T-cell (primary cell): ENCODE data around the gene PIN1. TPM values are rescaled to one million over a fixed set of nuclear protein-coding genes. Genes with fewer than 3 reads are reported as not detected.

Experiments
- ATAC-seq, 4 experiments: fragments of 200-7000 bp in 3 of 4; fragments of 150-1000 bp in 1 of 4; cut with Tn5 transposase; replicated peaks in 1 of 4; 1 replicate in 3 of 4; 2 replicates in 1 of 4; pipeline ENCODE4 v1.10.0; 2021; ENCODE audit warnings: moderate library complexity in 3 of 4, mild to moderate bottlenecking in 2 of 4, moderate number of reproducible peaks in 1 of 4
- CTCF ChIA-PET, 2 donors: fragments of 300-600 bp; sonication (Branson Sonifier 250); formaldehyde crosslinking; loops; one replicate each; lab custom pipeline; 2022; ENCODE audit warnings: antibody characterized with exemption in 2 of 2; lab: Charles Lee
- POLR2A ChIA-PET, 2 donors: fragments of 300-600 bp; sonication (Branson Sonifier 250); formaldehyde crosslinking; loops; one replicate each; lab custom pipeline; 2022; ENCODE audit warnings: antibody characterized with exemption in 2 of 2; lab: Charles Lee
- DNase-seq, 35 experiments: peaks; one replicate each; pipeline versions ENCODE4 v3.0.0 to v3.0.0-alpha.2; 2013 to 2023
- H3K27ac ChIP-seq: one replicate; pipeline ENCODE4 v1.5.1; 2013; ENCODE audit warnings: low read length
- H3K27me3 ChIP-seq, 2 experiments: replicated peaks in 1 of 2; 1 replicate in 1 of 2; 2 replicates in 1 of 2; pipeline versions ENCODE4 v1.6.1 to v1.7.0; 2013; ENCODE audit warnings: low read length in 1 of 2, mixed read lengths in 1 of 2; ENCODE audit not compliant: control insufficient read depth in 2 of 2, insufficient read depth in 2 of 2; ENCODE audit errors: extremely low read depth in 1 of 2
- H3K36me3 ChIP-seq, 2 donors: 1 replicate in 1 of 2; 2 replicates in 1 of 2; pipeline versions ENCODE4 v1.6.1 to v1.7.0; 2013; ENCODE audit warnings: low read length in 1 of 2; ENCODE audit not compliant: control insufficient read depth in 2 of 2, insufficient read depth in 1 of 2; ENCODE audit errors: extremely low read depth in 1 of 2
- H3K4me1 ChIP-seq, 2 experiments: 1 replicate in 1 of 2; 2 replicates in 1 of 2; pipeline versions ENCODE4 v1.6.1 to v1.7.0; 2013; ENCODE audit warnings: low read length in 2 of 2, mixed read lengths in 1 of 2; ENCODE audit not compliant: insufficient read depth in 2 of 2, control insufficient read depth in 1 of 2; ENCODE audit errors: extremely low read depth in 1 of 2
- H3K4me3 ChIP-seq, 2 donors: 1 replicate in 1 of 2; 2 replicates in 1 of 2; pipeline versions ENCODE4 v1.5.1 to v1.7.0; 2013; ENCODE audit warnings: mild to moderate bottlenecking in 2 of 2, low read length in 1 of 2, moderate library complexity in 1 of 2; ENCODE audit not compliant: control insufficient read depth in 1 of 2; ENCODE audit errors: extremely low read depth in 1 of 2
- H3K9me3 ChIP-seq: 2 replicates; pipeline ENCODE4 v1.7.0; 2013
- H3K27ac Mint-ChIP-seq, 2 donors: one replicate each; pipeline ENCODE4 v1.8.0; 2020 to 2021; ENCODE audit warnings: mild to moderate bottlenecking in 2 of 2, mixed read lengths in 2 of 2
- H3K27me3 Mint-ChIP-seq, 2 donors: one replicate each; pipeline ENCODE4 v1.8.0; 2021 to 2022; ENCODE audit warnings: mixed read lengths in 2 of 2
- H3K36me3 Mint-ChIP-seq: one replicate; pipeline ENCODE4 v1.8.0; 2021; ENCODE audit warnings: mixed read lengths
- H3K4me1 Mint-ChIP-seq, 3 donors: one replicate each; pipeline ENCODE4 v1.8.0; 2020 to 2022; ENCODE audit warnings: mixed read lengths in 3 of 3, mild to moderate bottlenecking in 1 of 3
- H3K4me3 Mint-ChIP-seq, 3 donors: one replicate each; pipeline ENCODE4 v1.8.0; 2020 to 2022; ENCODE audit warnings: mild to moderate bottlenecking in 3 of 3, mixed read lengths in 3 of 3, moderate library complexity in 3 of 3
- H3K9me3 Mint-ChIP-seq, 3 donors: one replicate each; pipeline ENCODE4 v1.8.0; 2020 to 2022; ENCODE audit warnings: mixed read lengths in 3 of 3
- WGBS: methylation state at CpG from one replicate; pipeline ENCODE4 v1.1.5; 2013; ENCODE audit warnings: missing lambda C conversion rate; ENCODE audit not compliant: insufficient coverage; 5-methylcytosine and 5-hydroxymethylcytosine counted together
- total RNA-seq, 35 experiments: library from RNA in 6 of 35; stranded (reverse) in 6 of 35; fragments of 120-200 nt in 1 of 35; gene quantifications; one replicate each; pipeline versions ENCODE4 v1.2.1 to v1.2.4 and lab custom pipeline; 2013 to 2026

PIN1 gene
- total RNA-seq, 5 donors from 2014 or later (not counting 1 experiment from before 2014, with no cell fraction given), result 49.4 to 92.6 (median 79.4) TPM

DNA sequence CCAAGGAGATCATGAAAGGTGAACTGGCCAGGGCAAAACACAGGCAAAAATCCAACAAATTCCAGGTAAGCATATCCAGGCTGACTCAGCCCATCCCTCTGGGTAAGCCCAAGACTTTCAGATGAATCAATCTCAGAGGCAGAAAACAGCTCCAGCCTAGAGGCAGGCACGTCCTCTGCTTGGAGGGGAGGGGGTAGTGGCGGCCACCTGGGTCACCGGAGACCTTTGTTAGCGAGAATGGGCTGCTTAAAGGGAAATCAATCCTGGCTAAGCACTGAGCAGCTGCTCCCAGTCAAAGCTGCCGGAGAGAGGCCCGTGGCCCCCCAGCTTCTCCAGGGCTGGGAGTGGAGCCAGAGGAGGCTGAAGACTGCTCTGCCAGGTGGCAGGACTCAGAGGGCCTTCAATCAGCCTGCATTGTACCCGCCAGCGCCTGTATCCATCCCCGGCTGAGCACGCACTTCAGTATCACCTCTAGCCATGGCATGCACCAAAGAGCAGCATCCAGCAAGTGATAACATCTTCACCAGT, 48.2 kb downstream of the PIN1 start:
- DNase-seq (no peak), ATAC-seq (no peak)
- ChIA-PET CTCF (interaction anchor here (0.6 to 0.7 kb wide), 2 partner anchors 17 to 117 kb away, joined by 3 to 5 read pairs; no protein-coding TSS in a partner anchor), POLR2A (no interaction called here)
- H3K27me3 Mint-ChIP-seq, result no peaks in the 10 kb centered on the region
- Histone ChIP-seq H3K4me3 (no peak overlapping the region), H3K27ac (no peak overlapping the region), H3K36me3 (no peaks in the 10 kb centered on the region), H3K4me1 (no peaks in the 10 kb centered on the region), H3K27me3 (peaks cover 0 to 20% of the 10 kb centered on the region in 2 experiments), H3K9me3 (no peaks in the 10 kb centered on the region)
- no peak overlapping the region for H3K4me3 Mint-ChIP-seq
- no peaks in the 10 kb centered on the region for H3K36me3 Mint-ChIP-seq
- no peak overlapping the region for H3K27ac Mint-ChIP-seq
- H3K9me3 Mint-ChIP-seq, result no peaks in the 10 kb centered on the region
- WGBS, result 87% methylated on average over 10 of the region's 10 CpGs
- H3K4me1 Mint-ChIP-seq, result peaks cover 0 to 3% (median 0%) of the 10 kb centered on the region in 3 donors

DNA sequence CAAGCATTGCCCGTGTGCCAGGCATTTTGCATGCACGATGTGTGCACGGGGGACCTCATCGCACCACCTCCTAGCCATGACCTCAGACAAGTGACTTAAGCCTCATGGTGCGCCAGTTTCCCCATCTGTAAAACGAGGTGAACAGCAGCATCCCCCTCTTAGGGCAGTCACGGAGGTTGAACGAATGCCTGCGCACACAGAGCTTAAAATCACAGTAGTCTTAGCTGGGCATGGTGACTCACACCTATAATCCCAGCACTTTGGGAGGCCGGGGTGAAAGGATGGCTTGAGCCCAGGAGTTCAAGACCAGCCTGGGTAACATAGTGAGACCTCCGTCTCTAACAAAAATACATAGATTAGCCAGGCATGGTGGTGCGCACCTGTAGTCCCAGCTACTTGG, 48.6 kb downstream of the PIN1 start:
- no peak overlapping the region for H3K27ac ChIP-seq
- 81% methylated on average over 10 of the region's 12 CpGs for WGBS
- no peak for ATAC-seq
- peaks cover 0 to 20% of the 10 kb centered on the region in 2 experiments for H3K27me3 ChIP-seq
- CTCF ChIA-PET, result interaction anchor here in 1 of 2 donors (0.7 kb wide), 1 partner anchor 16 kb away, joined by 3 read pairs; no protein-coding TSS in a partner anchor
- Mint-ChIP-seq H3K4me3 (no peak overlapping the region), H3K4me1 (no peaks in the 10 kb centered on the region), H3K27ac (no peak overlapping the region), H3K9me3 (no peaks in the 10 kb centered on the region), H3K27me3 (peaks cover 0 to 3% of the 10 kb centered on the region in 2 donors), H3K36me3 (no peaks in the 10 kb centered on the region)
- no peaks in the 10 kb centered on the region for H3K9me3 ChIP-seq
- no peak overlapping the region for H3K4me3 ChIP-seq
- no peak for DNase-seq
- POLR2A ChIA-PET, result no interaction called here
- no peaks in the 10 kb centered on the region for H3K36me3 ChIP-seq
- no peaks in the 10 kb centered on the region for H3K4me1 ChIP-seq

DNA sequence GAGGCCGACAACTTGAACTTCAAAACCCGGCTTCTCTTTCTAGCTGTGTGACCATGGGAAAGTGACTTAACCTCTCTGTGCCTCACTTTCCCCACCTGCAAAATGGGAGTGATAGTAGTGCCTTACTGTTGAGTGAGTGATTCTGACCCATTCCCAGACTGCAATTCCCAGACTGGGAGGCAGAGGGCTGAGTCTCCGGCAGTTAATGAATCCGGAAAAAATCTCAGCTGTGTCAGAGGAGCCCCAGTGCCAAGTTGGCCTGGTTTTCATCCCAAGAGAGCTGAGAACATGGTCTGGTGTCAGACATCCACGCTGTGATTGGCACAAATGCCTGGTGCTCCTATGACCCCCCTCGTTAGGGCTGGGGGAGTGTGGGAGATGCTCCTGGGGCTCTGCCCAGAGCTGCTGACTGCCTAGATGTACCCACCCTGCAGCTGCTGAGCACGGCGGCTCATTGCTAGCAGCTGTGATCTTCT, 50.0 kb downstream of the PIN1 start:
- H3K4me3 ChIP-seq, result no peak overlapping the region
- no peak overlapping the region for H3K27ac ChIP-seq
- Mint-ChIP-seq H3K4me3 (no peak overlapping the region), H3K4me1 (no peaks in the 10 kb centered on the region), H3K9me3 (no peaks in the 10 kb centered on the region), H3K27ac (no peak overlapping the region), H3K36me3 (no peaks in the 10 kb centered on the region), H3K27me3 (peaks cover 0 to 3% of the 10 kb centered on the region in 2 donors)
- CTCF ChIA-PET, result interaction anchor here in 1 of 2 donors (0.8 kb wide), 1 partner anchor 21 kb away, joined by 4 read pairs; no protein-coding TSS in a partner anchor
- H3K36me3 ChIP-seq, result no peaks in the 10 kb centered on the region
- no peaks in the 10 kb centered on the region for H3K9me3 ChIP-seq
- DNase-seq (no peak), ATAC-seq (no peak)
- peaks cover 0 to 24% of the 10 kb centered on the region in 2 experiments for H3K27me3 ChIP-seq
- WGBS, result 89% methylated on average over 7 of the region's 8 CpGs
- POLR2A ChIA-PET, result interaction anchor here in 1 of 2 donors (0.5 to 0.6 kb wide), 2 partner anchors 21 to 75 kb away, joined by 3 to 4 read pairs; no protein-coding TSS in a partner anchor
- H3K4me1 ChIP-seq, result no peaks in the 10 kb centered on the region

GRCh38 chr19:9891609-9892373, 56.7 kb downstream of the PIN1 start:
- no peak for ATAC-seq

More at GRCh38 chr19:9891609-9892373, 56.7 kb downstream of the PIN1 start:
- ChIA-PET CTCF (interaction anchor here in 1 of 2 donors (1.1 kb wide), 1 partner anchor 10 kb away, joined by 3 read pairs; no protein-coding TSS in a partner anchor), POLR2A (no interaction called here)
- no peak for DNase-seq
- no peaks in the 10 kb centered on the region for H3K9me3 ChIP-seq
- H3K4me3 Mint-ChIP-seq, result no peak overlapping the region
- H3K27me3 Mint-ChIP-seq, result peaks cover 0 to 3% of the 10 kb centered on the region in 2 donors
- H3K27ac ChIP-seq, result no peak overlapping the region
- no peaks in the 10 kb centered on the region for H3K36me3 Mint-ChIP-seq
- H3K9me3 Mint-ChIP-seq, result no peaks in the 10 kb centered on the region
- WGBS, result 61% methylated on average over 5 of the region's 6 CpGs
- H3K27ac Mint-ChIP-seq, result no peak overlapping the region
- H3K4me1 Mint-ChIP-seq, result no peaks in the 10 kb centered on the region
- peaks cover 0 to 17% of the 10 kb centered on the region in 2 experiments for H3K27me3 ChIP-seq
- H3K4me3 ChIP-seq, result no peak overlapping the region
- H3K4me1 ChIP-seq, result no peaks in the 10 kb centered on the region
- H3K36me3 ChIP-seq, result no peaks in the 10 kb centered on the region

Other genes with a start within 250 kb of the PIN1 start
- 10 to 100 TPM; 36.7 to 47.2 (median 41.2) TPM for gene ZNF561, start 214.1 kb upstream of the PIN1 start, total RNA-seq
- 10 to 100 TPM; 13.8 to 23.1 (median 21.7) TPM for gene ZNF562, start 160.2 kb upstream of the PIN1 start, total RNA-seq
- gene ZNF846, start 66.6 kb upstream of the PIN1 start, total RNA-seq, result 10 to 100 TPM; 13.7 to 19.7 (median 18.4) TPM
- 10 to 100 TPM; 31.5 to 37.7 (median 35.0) TPM for gene FBXL12, start 16.2 kb upstream of the PIN1 start, total RNA-seq
- 100 to 1,000 TPM; 205 to 228 (median 215) TPM for gene UBL5, start 7.4 kb upstream of the PIN1 start, total RNA-seq
- gene OLFM2, start 101.2 kb downstream of the PIN1 start, total RNA-seq, result 10 to 100 TPM in 3 of 5 donors, 1 to 10 TPM in 2; 6.0 to 18.0 (median 11.9) TPM
- gene COL5A3, start 175.2 kb downstream of the PIN1 start, total RNA-seq, result 1 to 10 TPM in 3 of 5 donors, under 1 TPM in 2; 0.13 to 3.4 (median 2.2) TPM
- gene RDH8, start 178.2 kb downstream of the PIN1 start, total RNA-seq, result not detected